Hippocampal formation (tissue), 2 donors: Measurements from ENCODE around the gene PPFIA1.
"Not testable (repeated sequence)": the region's sequence is repeated elsewhere in the genome, so short reads cannot be mapped to it uniquely, and the experiment has no call there.

Source experiments
- DNase-seq, 2 donors: peaks; one replicate each; lab custom pipeline; 2025; lab: John Stamatoyannopoulos, UW

PPFIA1 gene

GRCh38 chr11:70359451-70360205 is 89.1 kb downstream of the PPFIA1 start:
- DNase-seq = no peak

GRCh38 chr11:70360211-70360610 is 89.7 kb downstream of the PPFIA1 start:
- DNase-seq = no peak

- no peak for DNase-seq
These were observed 93.7 kb downstream of the PPFIA1 start for GRCh38 chr11:70364178-70364577.

- DNase-seq = no peak
These were observed 94.5 kb downstream of the PPFIA1 start for GRCh38 chr11:70364745-70365543.

- no peak for DNase-seq
These were observed 95.0 kb downstream of the PPFIA1 start for GRCh38 chr11:70365544-70365927.

GRCh38 chr11:70367071-70367470 is 96.6 kb downstream of the PPFIA1 start:
- no peak for DNase-seq

- DNase-seq = no peak
These were observed 98.5 kb downstream of the PPFIA1 start for GRCh38 chr11:70368961-70369360.

- DNase-seq = no peak
These were observed 100.8 kb downstream of the PPFIA1 start for GRCh38 chr11:70371241-70371640.

GRCh38 chr11:70372076-70372475 is 101.6 kb downstream of the PPFIA1 start:
- no peak for DNase-seq

- no peak for DNase-seq
These were observed 106.1 kb downstream of the PPFIA1 start for GRCh38 chr11:70376621-70377020.

GRCh38 chr11:70377645-70378044 is 107.2 kb downstream of the PPFIA1 start:
- no peak for DNase-seq

GRCh38 chr11:70378506-70379134 is 108.1 kb downstream of the PPFIA1 start:
- no peak for DNase-seq

- DNase-seq = no peak
These were observed 110.9 kb downstream of the PPFIA1 start for GRCh38 chr11:70381350-70381749.

- no peak for DNase-seq
These were observed 111.7 kb downstream of the PPFIA1 start for GRCh38 chr11:70381872-70382861.

GRCh38 chr11:70383664-70384565 is 113.4 kb downstream of the PPFIA1 start:
- DNase-seq = no peak

- DNase-seq = no peak
These were observed 114.2 kb downstream of the PPFIA1 start for GRCh38 chr11:70384566-70385152.

- DNase-seq = no peak
These were observed 117.1 kb downstream of the PPFIA1 start for GRCh38 chr11:70387564-70387963.

- no peak for DNase-seq
These were observed 118.7 kb downstream of the PPFIA1 start for GRCh38 chr11:70389201-70389600.

GRCh38 chr11:70390882-70391281 is 120.4 kb downstream of the PPFIA1 start:
- DNase-seq = not testable (repeated sequence)
